ENCODE measurements around the gene NRF1.

GRCh38 chr7:129769866-129770808 is 158.6 kb downstream of the NRF1 start:
- no peak for TF ChIP-seq MAX (IDR thresholded peaks at IDR 0.05; ENCODE audit: low read depth, low read length)
- no peak for TF ChIP-seq CTCF (IDR thresholded peaks at IDR 0.05; ENCODE audit: low read depth, low read length)
